GM12878 (cell line): ENCODE measurements around the gene ALDH3A2. TPM values are rescaled to one million over a fixed set of nuclear protein-coding genes. Genes with fewer than 3 reads are reported as not detected.
A peak's percentile ranks its signal among the peaks of the same experiment; 100 is the strongest.

Experiments
- ATAC-seq: fragments of 200-7000 bp; cut with Tn5 transposase; 3 replicates; pipeline ENCODE4 v1.9.1; 2020; ENCODE audit warnings: mild to moderate bottlenecking, moderate library complexity
- BruUV-seq: library from RNA; stranded (reverse); fragments of 400-500 nt; replicated peaks from 2 replicates; lab custom pipeline; 2021; lab: Mats Ljungman, UMichigan
- CTCF ChIA-PET: fragments of 300-600 bp; sonication (Branson Sonifier 250); formaldehyde crosslinking; extraction: SDS; loops from one replicate; lab custom pipeline; 2021; ENCODE audit warnings: inconsistent platforms; lab: Yijun Ruan, JAX
- POLR2A ChIA-PET: fragments of 350-600 bp; formaldehyde crosslinking; extraction: SDS; loops from one replicate; lab custom pipeline; 2021; ENCODE audit warnings: inconsistent platforms; lab: Charles Lee
- RAD21 ChIA-PET: fragments of 300-600 bp; sonication (Branson Sonifier 250); formaldehyde crosslinking; loops from one replicate; lab custom pipeline; 2023; ENCODE audit warnings: antibody characterized with exemption; ENCODE audit not compliant: unreplicated experiment; lab: Charles Lee
- SMC1A ChIA-PET: fragments of 300-600 bp; sonication (Branson Sonifier 250); formaldehyde crosslinking; loops from one replicate; lab custom pipeline; 2023; ENCODE audit not compliant: unreplicated experiment, uncharacterized antibody; lab: Charles Lee
- DNase-seq: peaks from one replicate; pipeline ENCODE4 v3.0.0-alpha.2; 2011; ENCODE audit warnings: low read depth, low spot score
- FAIRE-seq: peaks from 3 replicates; lab custom pipeline; 2011; peaks lifted over from hg19 to GRCh38; lab: Jason Lieb, UNC
- H2AFZ ChIP-seq: 2 replicates; pipeline ENCODE4 v1.6.0; 2011; ENCODE audit warnings: low read depth, low read length, control low read depth; ENCODE audit not compliant: control insufficient read depth
- H3K27ac ChIP-seq: 2 replicates; pipeline ENCODE4 v1.5.1; 2011; ENCODE audit warnings: control low read depth; ENCODE audit not compliant: control insufficient read depth, insufficient read depth
- H3K27me3 ChIP-seq, 2 experiments: replicated peaks in 1 of 2; 2 replicates each; pipeline versions ENCODE4 v1.6.0 to v1.6.1; 2011; ENCODE audit warnings: low read length in 1 of 2; ENCODE audit not compliant: control insufficient read depth in 2 of 2, insufficient read depth in 2 of 2
- H3K36me3 ChIP-seq, 2 experiments: 2 replicates each; pipeline ENCODE4 v1.5.1; 2011; ENCODE audit warnings: low read length in 1 of 2; ENCODE audit not compliant: control insufficient read depth in 2 of 2, insufficient read depth in 2 of 2
- H3K4me1 ChIP-seq: 2 replicates; pipeline ENCODE4 v1.6.1; 2011; ENCODE audit warnings: mild to moderate bottlenecking, low read length, moderate library complexity, mixed read lengths; ENCODE audit not compliant: control insufficient read depth, insufficient read depth
- H3K4me2 ChIP-seq: 2 replicates; pipeline ENCODE4 v1.6.0; 2011; ENCODE audit warnings: control low read depth; ENCODE audit not compliant: control insufficient read depth, insufficient read depth
- H3K4me3 ChIP-seq: fragments of 200-600 bp; sonication (generic); 2 replicates; pipeline ENCODE4 v1.5.1; 2016
- H3K79me2 ChIP-seq: 2 replicates; pipeline ENCODE4 v1.6.0; 2011; ENCODE audit warnings: low read length; ENCODE audit not compliant: control insufficient read depth, insufficient read depth
- H3K9ac ChIP-seq: 2 replicates; pipeline ENCODE4 v1.8.0; 2011; ENCODE audit warnings: low read length, control low read depth, mixed read lengths; ENCODE audit not compliant: control insufficient read depth, insufficient read depth
- H3K9me3 ChIP-seq: replicated peaks from 3 replicates; pipeline ENCODE4 v1.5.1; 2011; ENCODE audit warnings: mild to moderate bottlenecking, low read length; ENCODE audit not compliant: control insufficient read depth, insufficient read depth
- H4K20me1 ChIP-seq: 2 replicates; pipeline ENCODE4 v1.6.0; 2011; ENCODE audit not compliant: control insufficient read depth, insufficient read depth
- CBFB ChIP-seq: IDR thresholded peaks from 2 replicates; pipeline ENCODE4 v1.6.1; 2016; ENCODE audit warnings: antibody characterized with exemption, low read depth
- CBX5 ChIP-seq: sonication (generic); IDR thresholded peaks from 2 replicates; pipeline ENCODE4 v1.6.1; 2016; ENCODE audit warnings: low read depth, moderate library complexity, mild to moderate bottlenecking, inconsistent platforms
- ELK1 ChIP-seq: IDR thresholded peaks from 2 replicates; pipeline ENCODE4 v1.6.1; 2012; ENCODE audit warnings: low read depth, low read length, improper control_type of control experiment
- IRF5 ChIP-seq: fragments of 450-650 bp; IDR thresholded peaks from 2 replicates; pipeline ENCODE4 v1.6.1; 2017; ENCODE audit warnings: borderline replicate concordance
- JUNB ChIP-seq: IDR thresholded peaks from 2 replicates; pipeline ENCODE4 v1.6.1; 2016; ENCODE audit warnings: antibody characterized with exemption, mild to moderate bottlenecking
- NBN ChIP-seq: fragments of 450-650 bp; IDR thresholded peaks from 2 replicates; pipeline ENCODE4 v1.6.1; 2016
- POLR2AphosphoS2 ChIP-seq: IDR thresholded peaks from 2 replicates; pipeline ENCODE4 v1.6.1; 2011; ENCODE audit warnings: low read depth, mild to moderate bottlenecking, low read length, improper control_type of control experiment, moderate library complexity
- RCOR1 ChIP-seq: conservative IDR thresholded peaks from 2 replicates; pipeline ENCODE4 v1.6.1; 2012; ENCODE audit warnings: low read depth, low read length, improper control_type of control experiment
- SPI1 ChIP-seq: IDR thresholded peaks from 2 replicates; pipeline ENCODE4 v1.6.1; 2011; ENCODE audit warnings: low read depth, mild to moderate bottlenecking, low read length, moderate library complexity, borderline replicate concordance; ENCODE audit not compliant: insufficient read depth
- TCF3 ChIP-seq: IDR thresholded peaks from 2 replicates; pipeline ENCODE4 v1.6.1; 2012; ENCODE audit warnings: low read depth, mild to moderate bottlenecking, low read length, borderline replicate concordance; ENCODE audit not compliant: insufficient read depth
- USF1 ChIP-seq: IDR thresholded peaks from 2 replicates; pipeline ENCODE4 v1.6.1; 2011; ENCODE audit warnings: borderline replicate concordance, low read depth, mild to moderate bottlenecking, moderate library complexity, mixed read lengths, low read length; ENCODE audit not compliant: insufficient read depth; ENCODE audit errors: extremely low read length
- USF2 ChIP-seq: IDR thresholded peaks from 2 replicates; pipeline ENCODE4 v1.6.1; 2011; ENCODE audit warnings: low read depth, low read length, improper control_type of control experiment, borderline replicate concordance
- whole genome bisulfite sequencing: methylation state at CpG from one replicate; pipeline ENCODE4 v1.1.6; 2016; ENCODE audit warnings: low lambda C conversion rate; ENCODE audit not compliant: insufficient replicate concordance, insufficient coverage; ENCODE audit errors: missing lambda C conversion rate; 5-methylcytosine and 5-hydroxymethylcytosine counted together
- in situ Hi-C: fragments of 300-500 bp; cut with MboI; formaldehyde crosslinking; loops from 9 replicates; pipeline ENCODE4 v1.14.3; 2018; ENCODE audit warnings: mixed read lengths
- intact Hi-C: fragments of 100-400 bp; cut with micrococcal nuclease; formaldehyde crosslinking; loops from one replicate; pipeline ENCODE4 v1.14.2; 2022; ENCODE audit not compliant: unreplicated experiment
- polyA plus RNA-seq, 11 experiments: library from polyadenylated mRNA; depleted of rRNA in 4 of 11; unstranded in 6 of 11; stranded (reverse) in 5 of 11; fragments of >200 nt; fragmentation: Nextera tagmentation in 4 of 11; fragmentation: Illumina TruSeq in 1 of 11; extraction: Ambion mirVana in 4 of 11; extraction: Trizol in 1 of 11; gene quantifications; 1 replicate in 1 of 11; 2 replicates in 10 of 11; pipeline versions ENCODE4 v1.2.1 to v1.2.3, GENCODE V29; 2011 to 2016; ENCODE audit warnings: inconsistent platforms in 2 of 11, missing spikeins in 2 of 11, low read depth in 1 of 11
- total RNA-seq, 4 experiments: library from RNA; depleted of rRNA in 3 of 4; stranded (reverse); fragments of >200 nt in 3 of 4; fragmentation: Illumina TruSeq in 1 of 4; extraction: Trizol in 1 of 4; gene quantifications; 2 replicates each; pipeline versions ENCODE4 v1.2.1 to v1.2.3, GENCODE V29; 2013 to 2021

ALDH3A2 gene
- total and polyA plus RNA-seq, 10 of the 15 experiments (the other 5 are each of a cell fraction or from before 2014, with no cell fraction given): 5.0 to 37.0 (median 26.1) TPM

GRCh38 chr17:19670908-19671307 lies 22.4 kb downstream of the ALDH3A2 start:
- H3K36me3 ChIP-seq: no peaks in the 10 kb centered on the region; a peak in 2 of 4 replicates
- no peaks in the 10 kb centered on the region for H3K4me1 ChIP-seq
- intact Hi-C loops: no loop called here
- POLR2A ChIA-PET: interaction anchor here (1.5 kb wide), 1 partner anchor 9 kb away, joined by 4 read pairs; no protein-coding TSS in a partner anchor
- H3K4me3 ChIP-seq: no peak overlapping the region
- TF ChIP-seq USF1 (no peak), SPI1 (peak; percentile 50; the same call in 1 of the 2 replicates)
- CTCF ChIA-PET: interaction anchor here (1.3 kb wide), 1 partner anchor 11 kb away, joined by 3 read pairs; no protein-coding TSS in a partner anchor
- H3K9me3 ChIP-seq: no peaks in the 10 kb centered on the region
- no peaks in the 10 kb centered on the region for H4K20me1 ChIP-seq
- H2AFZ ChIP-seq: no peak overlapping the region
- no peaks in the 10 kb centered on the region for H3K79me2 ChIP-seq
- H3K4me2 ChIP-seq: no peak overlapping the region
- RAD21 ChIA-PET: no interaction called here
- DNase-seq: no peak
- BruUV-seq: no TSS peak
- no peak overlapping the region for H3K27ac ChIP-seq
- in situ Hi-C loops: no loop called here
- no peak for FAIRE-seq
- SMC1A ChIA-PET: no interaction called here
- 0 out of 3 replicates have a peak, but pooled peaks have one; percentile 21 for ATAC-seq
- no peaks in the 10 kb centered on the region for H3K27me3 ChIP-seq
- no peak overlapping the region for H3K9ac ChIP-seq
- 55% methylated on average over 2 of the region's 2 CpGs for WGBS

GRCh38 chr17:19671433-19671832 lies 22.9 kb downstream of the ALDH3A2 start:
- H3K27me3 ChIP-seq: no peaks in the 10 kb centered on the region
- no peaks in the 10 kb centered on the region for H3K9me3 ChIP-seq
- no peaks in the 10 kb centered on the region for H3K79me2 ChIP-seq
- no peak for ATAC-seq
- H3K27ac ChIP-seq: no peak overlapping the region
- H3K9ac ChIP-seq: no peak overlapping the region
- ChIA-PET POLR2A (interaction anchor here (1.5 kb wide), 1 partner anchor 10 kb away, joined by 4 read pairs; no protein-coding TSS in a partner anchor), SMC1A (no interaction called here), CTCF (interaction anchor here (1.3 kb wide), 1 partner anchor 11 kb away, joined by 3 read pairs; no protein-coding TSS in a partner anchor), RAD21 (no interaction called here)
- H3K4me3 ChIP-seq: no peak overlapping the region
- FAIRE-seq: no peak
- no peak for DNase-seq
- H3K4me1 ChIP-seq: no peaks in the 10 kb centered on the region
- H4K20me1 ChIP-seq: no peaks in the 10 kb centered on the region
- H2AFZ ChIP-seq: no peak overlapping the region
- in situ Hi-C loops (no loop called here), intact Hi-C loops (no loop called here)
- no peaks in the 10 kb centered on the region; a peak in 3 of 4 replicates for H3K36me3 ChIP-seq
- 94% methylated on average over 4 of the region's 4 CpGs for WGBS
- no TSS peak for BruUV-seq
- no peak overlapping the region for H3K4me2 ChIP-seq
- TF ChIP-seq IRF5: no peak
- no peak for TF ChIP-seq RCOR1
- no peak for TF ChIP-seq POLR2AphosphoS2
- TF ChIP-seq CBX5: no peak
- no peak for TF ChIP-seq NBN
- TF ChIP-seq USF2: no peak
- TF ChIP-seq TCF3: no peak
- no peak for TF ChIP-seq ELK1
- no peak for TF ChIP-seq JUNB
- no peak for TF ChIP-seq CBFB
